Spleen (tissue), 11 donors: ENCODE measurements around the gene CDK14. TPM values are rescaled to one million over a fixed set of nuclear protein-coding genes. Genes with fewer than 3 reads are reported as not detected.
"Not testable (repeated sequence)": the region's sequence is repeated elsewhere in the genome, so short reads cannot be mapped to it uniquely, and the experiment has no call there.

ENCODE experiments used
- DNase-seq: peaks from one replicate; pipeline ENCODE4 v3.0.0-alpha.2; 2020
- H3K27ac ChIP-seq, 8 donors: fragments of 200-600 bp; sonication (generic) in 7 of 8; 1 replicate in 4 of 8; 2 replicates in 4 of 8; pipeline versions ENCODE4 v1.5.0 to v1.8.0; 2016 to 2021; ENCODE audit warnings: inconsistent platforms in 4 of 8, mild to moderate bottlenecking in 4 of 8, moderate library complexity in 1 of 8
- H3K27me3 ChIP-seq, 7 donors: fragments of 200-600 bp; sonication (generic) in 6 of 7; replicated peaks in 1 of 7; 1 replicate in 4 of 7; 2 replicates in 3 of 7; pipeline versions ENCODE4 v1.5.0 to v1.8.0; 2016 to 2021; ENCODE audit warnings: inconsistent platforms in 3 of 7, mild to moderate bottlenecking in 1 of 7
- H3K36me3 ChIP-seq, 6 donors: fragments of 200-600 bp; sonication (generic) in 5 of 6; 1 replicate in 4 of 6; 2 replicates in 2 of 6; pipeline versions ENCODE4 v1.5.0 to v1.8.0; 2016 to 2021; ENCODE audit warnings: inconsistent platforms in 2 of 6
- H3K4me1 ChIP-seq, 6 donors: fragments of 200-600 bp; sonication (generic) in 5 of 6; 1 replicate in 3 of 6; 2 replicates in 3 of 6; pipeline versions ENCODE4 v1.5.0 to v1.8.0; 2016 to 2021; ENCODE audit warnings: inconsistent platforms in 3 of 6
- H3K4me3 ChIP-seq, 8 donors: fragments of 200-600 bp; sonication (generic) in 7 of 8; 1 replicate in 4 of 8; 2 replicates in 4 of 8; pipeline versions ENCODE4 v1.5.0 to v1.8.0; 2016 to 2021; ENCODE audit warnings: inconsistent platforms in 4 of 8, mild to moderate bottlenecking in 4 of 8, moderate library complexity in 2 of 8
- H3K9me3 ChIP-seq, 8 donors: fragments of 200-600 bp; sonication (generic) in 7 of 8; 1 replicate in 4 of 8; 2 replicates in 4 of 8; pipeline versions ENCODE4 v1.5.0 to v1.8.0; 2016 to 2021; ENCODE audit warnings: inconsistent platforms in 4 of 8
- CTCF ChIP-seq, 11 experiments: fragments of 200-600 bp in 7 of 11; fragments of 450-650 bp in 4 of 11; sonication (generic) in 4 of 11; IDR thresholded peaks in 8 of 11; conservative IDR thresholded peaks in 3 of 11; 1 replicate in 7 of 11; 2 replicates in 4 of 11; pipeline versions ENCODE4 v1.4.0 to v1.8.0; 2016 to 2021; ENCODE audit warnings: antibody characterized with exemption in 11 of 11, inconsistent platforms in 4 of 11, mild to moderate bottlenecking in 1 of 11
- POLR2A ChIP-seq, 3 donors: fragments of 450-650 bp; IDR thresholded peaks; one replicate each; pipeline ENCODE4 v1.5.1; 2017; ENCODE audit warnings: antibody characterized with exemption in 3 of 3, mild to moderate bottlenecking in 1 of 3
- POLR2AphosphoS5 ChIP-seq, 3 donors: sonication (generic); formaldehyde crosslinking; IDR thresholded peaks; one replicate each; pipeline ENCODE4 v1.5.1; 2017; ENCODE audit warnings: antibody characterized with exemption in 3 of 3
- WGBS, 5 donors: extraction: QIAGEN DNeasy Blood & Tissue Kit in 3 of 5; methylation state at CpG; one replicate each; pipeline versions ENCODE4 v1.1.5 to v1.1.7; 2013 to 2018; 5-methylcytosine and 5-hydroxymethylcytosine counted together
- intact Hi-C: fragments of 100-400 bp; cut with DNase I; formaldehyde crosslinking; loops from one replicate; pipeline ENCODE4 v1.15.0; 2023; ENCODE audit warnings: low total_unique reads
- polyA plus RNA-seq, 3 donors: library from polyadenylated mRNA; stranded (reverse); fragments of 200-250 nt; gene quantifications; one replicate each; pipeline ENCODE4 v1.2.1, GENCODE V29; 2013
- total RNA-seq, 7 donors: library from RNA; depleted of rRNA in 3 of 7; stranded (reverse); fragments of >200 nt in 3 of 7; fragmentation: NEBNext Ultra II Directional in 4 of 7; extraction: Animal tissue kit (Norgen Biotek cat#: 25700) in 4 of 7; gene quantifications; one replicate each; pipeline versions ENCODE4 v1.1.0 to v1.2.1, GENCODE V29; 2016 to 2021
- donor health status: healthy with polysubstance abuse.
- donor health status: DM: no; HTN: no; CAD: no; lungs with moderate emphysema.
- donor health status: DM: no; HTN: no; CAD: no.
- donor health status: Bipolar disorder and iron deficiency.
- donor health status: healthy.
- donor health status: DM: no; HTN: no; CAD: no.
- donor health status: DM: yes; HTN: yes; CAD: no.

CDK14 gene
- total and polyA plus RNA-seq, 10 donors = 6.6 to 109 (median 51.2) TPM

DNA sequence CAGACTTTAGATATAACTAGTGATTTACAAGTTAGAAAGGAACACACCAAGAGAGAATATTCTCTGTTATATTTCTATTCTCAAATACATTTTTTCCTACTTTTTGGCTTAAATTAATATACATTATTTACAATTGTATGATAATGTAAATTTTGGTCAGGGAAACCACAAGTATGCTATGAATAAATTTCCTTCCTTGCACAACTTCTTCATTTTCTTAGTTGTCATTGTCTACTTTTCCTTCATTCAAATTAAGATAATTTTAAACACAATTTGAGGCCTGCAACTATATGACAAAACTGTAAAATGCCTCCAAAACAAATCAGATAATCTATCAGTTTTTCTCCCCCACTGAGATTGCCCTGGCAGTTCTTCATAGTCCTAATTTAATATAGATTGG is 131.3 kb downstream of the CDK14 start:
- Histone ChIP-seq H3K4me1 (peaks cover 7 to 63% (median 36%) of the 10 kb centered on the region in 6 donors), H3K27ac (peak overlapping the region in 6 of 8 donors; percentile 12 to 67 (median 50)), H3K4me3 (peak overlapping the region in 2 of 8 donors; percentile 1 to 41), H3K36me3 (peaks cover 0 to 4% (median 0%) of the 10 kb centered on the region in 6 donors), H3K27me3 (no peaks in the 10 kb centered on the region), H3K9me3 (peaks cover 0 to 28% (median 19%) of the 10 kb centered on the region in 8 donors)
- intact Hi-C loops = no loop called here
- no peak for TF ChIP-seq POLR2AphosphoS5 (IDR thresholded peaks at IDR 0.05)
- no peak for TF ChIP-seq CTCF (IDR thresholded peaks at IDR 0.05 in 8 of 11, conservative IDR thresholded peaks at IDR 0.05 in 3 of 11)
- TF ChIP-seq POLR2A (IDR thresholded peaks at IDR 0.05) = no peak
- no peak for DNase-seq

DNA sequence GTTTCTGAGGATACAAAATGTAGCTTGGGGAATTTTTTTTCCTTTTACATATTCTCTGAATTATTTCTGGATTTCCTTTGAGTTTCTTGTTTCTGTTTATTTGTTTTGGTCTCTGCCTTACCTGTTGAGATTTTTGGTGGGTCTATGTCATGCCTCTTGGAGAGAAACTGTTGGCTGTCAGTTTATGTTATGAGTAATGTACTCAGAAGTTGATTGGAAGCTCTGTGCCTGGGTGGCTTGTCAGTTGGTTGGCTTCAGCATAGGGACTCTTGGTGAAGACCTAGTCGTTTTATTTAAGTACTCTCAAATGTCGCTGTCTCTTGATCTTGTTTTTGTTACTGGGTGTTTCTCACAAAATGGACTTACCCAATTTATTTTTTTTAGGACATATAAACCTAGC is 132.4 kb downstream of the CDK14 start:
- intact Hi-C loops = no loop called here
- Histone ChIP-seq H3K27ac (peak overlapping the region in 6 of 8 donors; percentile 5 to 67 (median 50)), H3K9me3 (peaks cover 0 to 40% (median 26%) of the 10 kb centered on the region in 8 donors), H3K4me3 (no peak overlapping the region), H3K4me1 (peaks cover 7 to 52% (median 34%) of the 10 kb centered on the region in 6 donors), H3K27me3 (no peaks in the 10 kb centered on the region), H3K36me3 (peaks cover 0 to 6% (median 0%) of the 10 kb centered on the region in 6 donors)
- no peak for DNase-seq
- no peak for TF ChIP-seq POLR2A (IDR thresholded peaks at IDR 0.05)
- TF ChIP-seq POLR2AphosphoS5 (IDR thresholded peaks at IDR 0.05) = no peak
- TF ChIP-seq CTCF (IDR thresholded peaks at IDR 0.05 in 8 of 11, conservative IDR thresholded peaks at IDR 0.05 in 3 of 11) = no peak
- WGBS, 5 donors = 73 to 93% (median 86%) methylated on average over 2 of the region's 2 CpGs

DNA sequence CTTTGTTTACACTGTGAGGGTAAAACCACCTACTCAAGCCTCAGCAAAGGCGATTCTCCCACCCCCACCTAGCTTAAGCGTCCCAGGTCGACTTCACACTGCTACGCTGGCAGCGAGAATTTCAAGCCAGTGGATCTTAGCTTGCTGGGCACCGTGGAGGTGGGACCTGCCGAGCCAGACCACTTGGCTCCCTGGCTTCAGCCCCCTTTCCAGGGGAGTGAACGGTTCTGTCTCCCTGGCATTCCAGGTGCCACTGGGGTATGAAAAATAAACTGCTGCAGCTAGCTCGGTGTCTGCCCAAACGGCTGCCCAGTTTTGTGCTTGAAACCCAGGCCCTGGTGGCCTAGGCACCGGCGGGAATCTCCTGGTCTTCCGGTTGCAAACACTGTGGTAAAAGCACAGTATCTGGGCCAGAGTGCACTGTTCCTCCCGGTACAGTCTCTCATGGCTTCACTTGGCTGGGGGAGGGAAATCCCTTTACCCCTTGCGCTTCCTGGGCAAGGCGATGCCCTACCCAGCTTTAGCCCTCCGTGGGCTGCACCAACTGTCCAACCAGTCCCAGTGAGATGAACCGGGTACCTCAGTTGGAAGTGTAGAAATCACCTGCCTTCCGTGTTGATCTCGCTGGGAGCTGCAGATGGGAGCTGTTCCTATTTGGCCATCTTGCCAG is 139.6 kb downstream of the CDK14 start:
- Histone ChIP-seq H3K9me3 (peaks cover 0 to 45% (median 32%) of the 10 kb centered on the region in 8 donors), H3K27ac (peak overlapping the region in 2 of 8 donors; percentile 2 to 11), H3K4me1 (peaks cover 0 to 45% (median 18%) of the 10 kb centered on the region in 6 donors), H3K36me3 (peaks cover 0 to 25% (median 0%) of the 10 kb centered on the region in 6 donors)
- peak; percentile 56 for DNase-seq
- H3K4me3 ChIP-seq, H3K27me3 ChIP-seq, intact Hi-C loops: not testable (repeated sequence)
- WGBS, 5 donors = 91 to 96% (median 92%) methylated on average over 16 to 20 of the region's 20 CpGs

DNA sequence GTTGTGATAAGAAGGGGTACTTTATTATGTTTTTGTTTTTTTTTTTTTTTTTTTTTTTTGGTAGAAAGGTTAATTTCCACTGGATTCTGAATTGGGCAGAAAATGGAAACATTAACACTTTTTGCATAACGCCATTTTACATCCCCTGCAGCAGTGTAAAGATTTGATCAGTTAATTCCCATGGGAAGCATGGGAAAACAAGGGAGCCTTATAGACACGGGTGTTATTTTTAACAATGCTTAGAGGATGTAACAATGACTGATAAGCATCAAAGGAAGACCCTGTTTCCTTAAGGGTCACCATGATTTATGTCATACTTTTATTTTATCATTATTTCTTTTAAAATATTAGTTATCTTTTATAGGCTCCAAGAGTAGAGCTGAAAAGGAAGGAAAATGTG is 140.2 kb downstream of the CDK14 start:
- TF ChIP-seq POLR2A (IDR thresholded peaks at IDR 0.05) (no peak), POLR2AphosphoS5 (IDR thresholded peaks at IDR 0.05) (no peak), CTCF (IDR thresholded peaks at IDR 0.05 in 8 of 11, conservative IDR thresholded peaks at IDR 0.05 in 3 of 11) (no peak)
- DNase-seq = no peak
- intact Hi-C loops = no loop called here
- Histone ChIP-seq H3K27me3 (no peaks in the 10 kb centered on the region), H3K36me3 (peaks cover 0 to 25% (median 0%) of the 10 kb centered on the region in 6 donors), H3K4me3 (no peak overlapping the region), H3K9me3 (peaks cover 0 to 39% (median 29%) of the 10 kb centered on the region in 8 donors), H3K4me1 (peaks cover 0 to 45% (median 18%) of the 10 kb centered on the region in 6 donors), H3K27ac (peak overlapping the region in 4 of 8 donors; percentile 58 to 83 (median 64))
- 42 to 57% (median 52%) methylated on average over 2 of the region's 2 CpGs for WGBS, 5 donors
